HL-60 (cell line): ENCODE measurements around the gene TIRAP.

Experiments used
- DNase-seq, 2 experiments: peaks; one replicate each; pipeline ENCODE4 v3.0.0-alpha.2; 2010 to 2020; ENCODE audit warnings: low read depth in 1 of 2, low spot score in 1 of 2
- H3K27ac ChIP-seq: fragments of 250-450 bp; sonication (Bioruptor Pico); replicated peaks from 2 replicates; pipeline ENCODE4 v1.5.1; 2020; ENCODE audit warnings: mild to moderate bottlenecking, moderate library complexity
- H3K27me3 ChIP-seq: fragments of 250-450 bp; sonication (Bioruptor Pico); 2 replicates; pipeline ENCODE4 v1.5.1; 2021; ENCODE audit warnings: mild to moderate bottlenecking, moderate library complexity; ENCODE audit not compliant: insufficient read depth, poor library complexity, severe bottlenecking
- H3K4me3 ChIP-seq: replicated peaks from 2 replicates; pipeline ENCODE4 v1.5.1; 2011; ENCODE audit warnings: mild to moderate bottlenecking, control low read depth, low read length; ENCODE audit not compliant: insufficient read depth
- CTCF ChIP-seq: IDR thresholded peaks from one replicate; pipeline ENCODE4 v1.5.1; 2011; ENCODE audit warnings: low read length, control low read depth, inconsistent platforms; ENCODE audit not compliant: insufficient read depth
- GABPA ChIP-seq: IDR thresholded peaks from 2 replicates; pipeline ENCODE4 v1.6.1; 2012; ENCODE audit warnings: low read depth
- POLR2AphosphoS5 ChIP-seq: IDR thresholded peaks from 2 replicates; pipeline ENCODE4 v1.6.1; 2012; ENCODE audit warnings: low read depth
- REST ChIP-seq: IDR thresholded peaks from 2 replicates; pipeline ENCODE4 v1.6.1; 2012; ENCODE audit warnings: low read depth; ENCODE audit not compliant: insufficient replicate concordance
- SPI1 ChIP-seq: IDR thresholded peaks from 2 replicates; pipeline ENCODE4 v1.6.1; 2012; ENCODE audit warnings: low read depth, mild to moderate bottlenecking, borderline replicate concordance

Gene TIRAP

DNA sequence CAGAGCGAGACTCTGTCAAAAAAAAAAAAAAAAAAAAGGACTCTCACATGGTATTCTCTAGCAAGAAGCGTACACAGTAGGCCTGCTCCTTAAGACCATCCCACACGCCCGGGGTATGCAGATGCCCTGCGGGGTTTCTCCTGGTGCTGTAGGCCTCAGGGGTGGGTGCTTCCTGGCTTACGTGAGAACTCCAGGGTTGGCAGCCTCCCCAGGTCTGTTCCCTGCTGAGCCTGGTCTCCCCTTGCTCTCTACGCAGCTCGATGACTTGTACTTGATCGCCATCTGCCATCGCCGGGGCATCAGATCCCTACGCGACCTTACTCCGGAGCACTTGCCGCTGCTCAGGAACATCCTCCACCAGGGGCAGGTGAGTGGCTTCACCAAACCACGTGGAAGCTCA lies 60.2 kb downstream of the TIRAP start:
- no peak for DNase-seq
- TF ChIP-seq CTCF (no peak), SPI1 (no peak), GABPA (no peak), REST (no peak), POLR2AphosphoS5 (no peak)
- Histone ChIP-seq H3K27me3 (no peaks in the 10 kb centered on the region), H3K27ac (no peak overlapping the region), H3K4me3 (no peak overlapping the region)
